ENCODE data around the gene TMPRSS9.

GRCh38 chr19:2338751-2339643 lies 21.1 kb upstream of the TMPRSS9 start:
- TF ChIP-seq CTCF (IDR thresholded peaks at IDR 0.05), result no peak
- no peak for TF ChIP-seq POLR2A (IDR thresholded peaks at IDR 0.05)
